B cell (primary cell): Measurements from ENCODE around the gene NAGLU. TPM values are rescaled to one million over a fixed set of nuclear protein-coding genes. Genes with fewer than 3 reads are reported as not detected.
"Not testable (repeated sequence)": the region's sequence is repeated elsewhere in the genome, so short reads cannot be mapped to it uniquely, and the experiment has no call there.

Experiments used
- ATAC-seq: fragments of 200-7000 bp; cut with Tn5 transposase; one replicate; pipeline ENCODE4 v1.10.0; 2021; ENCODE audit warnings: low read depth, mild to moderate bottlenecking, moderate number of reproducible peaks, moderate library complexity
- CTCF ChIA-PET: fragments of 350-600 bp; sonication (Branson Sonifier 250); formaldehyde crosslinking; loops from one replicate; lab custom pipeline; 2021; ENCODE audit warnings: antibody characterized with exemption, inconsistent platforms; lab: Charles Lee
- POLR2A ChIA-PET: fragments of 350-600 bp; sonication (Branson Sonifier 250); formaldehyde crosslinking; loops from one replicate; lab custom pipeline; 2021; ENCODE audit warnings: antibody characterized with exemption; lab: Charles Lee
- DNase-seq: peaks from one replicate; pipeline ENCODE4 v3.0.0; 2013
- H2AFZ ChIP-seq: 2 replicates; pipeline ENCODE4 v1.6.1; 2012; ENCODE audit warnings: mild to moderate bottlenecking, low read depth, low read length; ENCODE audit not compliant: insufficient read depth, poor library complexity, severe bottlenecking
- H3K27ac ChIP-seq, 2 donors: 1 replicate in 1 of 2; 2 replicates in 1 of 2; pipeline ENCODE4 v1.5.1; 2012 to 2013; ENCODE audit warnings: low read length in 2 of 2, mild to moderate bottlenecking in 2 of 2, moderate library complexity in 1 of 2
- H3K27me3 ChIP-seq, 4 experiments: fragments of 200-600 bp in 1 of 4; sonication (generic) in 1 of 4; replicated peaks in 1 of 4; 1 replicate in 2 of 4; 2 replicates in 2 of 4; pipeline versions ENCODE4 v1.6.1 to v1.7.0; 2013 to 2016; ENCODE audit warnings: low read length in 3 of 4, mild to moderate bottlenecking in 2 of 4, mixed read lengths in 1 of 4, moderate library complexity in 1 of 4; ENCODE audit not compliant: insufficient read depth in 4 of 4, control insufficient read depth in 3 of 4; ENCODE audit errors: control extremely low read depth in 1 of 4
- H3K36me3 ChIP-seq, 2 experiments: replicated peaks in 1 of 2; 1 replicate in 1 of 2; 2 replicates in 1 of 2; pipeline versions ENCODE4 v1.6.1 to v1.7.1; 2013; ENCODE audit warnings: low read length in 1 of 2; ENCODE audit not compliant: insufficient read depth in 2 of 2, control insufficient read depth in 1 of 2; ENCODE audit errors: control extremely low read depth in 1 of 2, extremely low read depth in 1 of 2
- H3K4me1 ChIP-seq, 2 donors: fragments of 200-600 bp in 1 of 2; sonication (generic) in 1 of 2; 1 replicate in 1 of 2; 2 replicates in 1 of 2; pipeline versions ENCODE4 v1.5.1 to v1.6.1; 2013 to 2017; ENCODE audit warnings: low read length in 2 of 2; ENCODE audit not compliant: control insufficient read depth in 2 of 2, insufficient read depth in 2 of 2
- H3K4me2 ChIP-seq: replicated peaks from 2 replicates; pipeline ENCODE3; 2012; ENCODE audit warnings: mild to moderate bottlenecking, low read depth, low read length; ENCODE audit not compliant: poor library complexity, severe bottlenecking
- H3K4me3 ChIP-seq, 5 experiments: fragments of 200-600 bp in 1 of 5; sonication (generic) in 1 of 5; 1 replicate in 3 of 5; 2 replicates in 2 of 5; pipeline versions ENCODE4 v1.5.1 to v1.7.0; 2011 to 2016; ENCODE audit warnings: low read length in 4 of 5, mild to moderate bottlenecking in 4 of 5, low read depth in 2 of 5, control low read depth in 1 of 5, moderate library complexity in 1 of 5; ENCODE audit not compliant: insufficient read depth in 1 of 5; ENCODE audit errors: control extremely low read depth in 1 of 5, extremely low read depth in 1 of 5
- H3K79me2 ChIP-seq: fragments of 200-600 bp; sonication (generic); one replicate; pipeline ENCODE4 v1.6.0; 2016; ENCODE audit warnings: low read length; ENCODE audit not compliant: control insufficient read depth, insufficient read depth
- H3K9ac ChIP-seq: fragments of 200-600 bp; sonication (generic); 2 replicates; pipeline ENCODE4 v1.6.1; 2017; ENCODE audit warnings: mild to moderate bottlenecking, low read length, moderate library complexity
- H3K9me3 ChIP-seq, 3 donors: one replicate each; pipeline versions ENCODE4 v1.6.1 to v1.7.1; 2013; ENCODE audit warnings: low read length in 2 of 3; ENCODE audit not compliant: control insufficient read depth in 2 of 3, insufficient read depth in 1 of 3; ENCODE audit errors: control extremely low read depth in 1 of 3
- H4K20me1 ChIP-seq: 2 replicates; pipeline ENCODE4 v1.6.0; 2012; ENCODE audit warnings: mild to moderate bottlenecking, low read length; ENCODE audit not compliant: insufficient read depth, control insufficient read depth, poor library complexity, severe bottlenecking
- H3K27ac Mint-ChIP-seq: one replicate; pipeline ENCODE4 v1.8.0; 2021; ENCODE audit warnings: mixed read lengths
- H3K27me3 Mint-ChIP-seq: one replicate; pipeline ENCODE4 v1.8.0; 2021; ENCODE audit warnings: mixed read lengths
- H3K4me1 Mint-ChIP-seq: one replicate; pipeline ENCODE4 v1.8.0; 2021; ENCODE audit warnings: mixed read lengths
- H3K4me3 Mint-ChIP-seq: one replicate; pipeline ENCODE4 v1.8.0; 2021; ENCODE audit warnings: mixed read lengths
- H3K9me3 Mint-ChIP-seq: one replicate; pipeline ENCODE4 v1.8.0; 2022; ENCODE audit warnings: mixed read lengths; ENCODE audit not compliant: insufficient read depth
- WGBS: methylation state at CpG from one replicate; pipeline ENCODE4 v1.1.5; 2013; ENCODE audit warnings: missing lambda C conversion rate; ENCODE audit not compliant: insufficient coverage; 5-methylcytosine and 5-hydroxymethylcytosine counted together
- intact Hi-C: fragments of 100-400 bp; cut with micrococcal nuclease; formaldehyde crosslinking; loops from one replicate; pipeline ENCODE4 v1.10.0; 2022
- polyA plus RNA-seq: library from polyadenylated mRNA; depleted of rRNA; stranded (reverse); fragments of >200 nt; gene quantifications from 2 replicates; pipeline ENCODE4 v1.2.3, GENCODE V29; 2012
- total RNA-seq, 2 donors: library from RNA; stranded (reverse); fragments of 120-200 nt in 1 of 2; gene quantifications; 1 replicate in 1 of 2; 2 replicates in 1 of 2; pipeline versions ENCODE4 v1.2.3 to v1.2.4, GENCODE V29; 2013 to 2022
- TF ChIP-seq, protein P1 (sequence below): fragments of 200-600 bp; IDR thresholded peaks from one replicate; pipeline ENCODE4 v1.8.0; 2022; ENCODE audit warnings: antibody characterized with exemption, mild to moderate bottlenecking

Gene NAGLU
- total and polyA plus RNA-seq, 2 donors (not counting 1 experiment from before 2014, with no cell fraction given) = 44.8 to 52.4 TPM

DNA sequence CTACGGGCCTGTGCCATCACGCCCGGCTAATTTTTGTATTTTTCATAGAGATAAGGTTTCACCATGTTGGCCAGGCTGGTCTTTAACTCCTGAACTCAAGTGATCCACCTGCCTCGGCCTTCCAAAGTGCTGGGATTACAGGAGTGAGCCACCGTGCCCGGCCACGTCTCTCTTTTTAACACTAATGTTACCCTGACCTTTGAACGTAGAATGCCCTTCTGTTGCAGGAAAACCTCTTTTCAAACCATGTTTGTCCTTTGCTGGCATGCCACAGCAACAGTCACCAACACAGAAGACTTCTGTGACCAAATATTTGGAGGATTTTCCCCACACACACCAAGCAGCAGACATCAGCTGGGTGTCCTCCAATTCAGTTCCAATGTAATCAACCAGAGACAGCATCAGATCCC is 8.8 kb downstream of the NAGLU start:
- POLR2A ChIA-PET = interaction anchor here (0.6 kb wide), 1 partner anchor 119 kb away, joined by 3 read pairs; no protein-coding TSS in a partner anchor
- no peaks in the 10 kb centered on the region for H3K79me2 ChIP-seq

GRCh38 chr17:42545755-42546505 is 9.9 kb downstream of the NAGLU start:
- Histone ChIP-seq H3K4me1 (peaks cover 10 to 16% of the 10 kb centered on the region in 2 donors), H3K36me3 (peaks cover 0 to 12% of the 10 kb centered on the region in 2 experiments)
- WGBS = 91% methylated on average over 1 of the region's 9 CpGs
- H3K27me3 Mint-ChIP-seq, H3K9me3 ChIP-seq, intact Hi-C loops, H3K4me3 ChIP-seq, H3K4me2 ChIP-seq, ATAC-seq, H3K4me3 Mint-ChIP-seq, H3K27me3 ChIP-seq, H3K9ac ChIP-seq, H4K20me1 ChIP-seq, POLR2A ChIA-PET, DNase-seq, H3K27ac Mint-ChIP-seq, H3K27ac ChIP-seq, H3K79me2 ChIP-seq, H3K9me3 Mint-ChIP-seq, H2AFZ ChIP-seq: not testable (repeated sequence)
- CTCF ChIA-PET = interaction anchor here (0.6 to 1.4 kb wide), 3 partner anchors 9 to 17 kb away, joined by 3 to 4 read pairs (median 3); partner anchors contain the start of gene NAGLU
- peaks cover 16% of the 10 kb centered on the region for H3K4me1 Mint-ChIP-seq

More for the DNA sequence above, 8.8 kb downstream of the NAGLU start:
- no peak overlapping the region for H3K4me3 Mint-ChIP-seq
- Histone ChIP-seq H3K4me3 (no peak overlapping the region), H3K9me3 (no peaks in the 10 kb centered on the region), H3K4me1 (peaks cover 10 to 16% of the 10 kb centered on the region in 2 donors), H3K36me3 (peaks cover 0 to 13% of the 10 kb centered on the region in 2 experiments), H3K9ac (no peak overlapping the region), H4K20me1 (peaks cover 10% of the 10 kb centered on the region), H2AFZ (no peak overlapping the region), H3K27me3 (no peaks in the 10 kb centered on the region), H3K27ac (no peak overlapping the region), H3K4me2 (no peak overlapping the region)
- intact Hi-C loops = no loop called here
- H3K27me3 Mint-ChIP-seq = no peaks in the 10 kb centered on the region
- CTCF ChIA-PET = interaction anchor here (1.1 kb wide), 1 partner anchor 11 kb away, joined by 3 read pairs; no protein-coding TSS in a partner anchor
- H3K27ac Mint-ChIP-seq = no peak overlapping the region
- DNase-seq (no peak), ATAC-seq (no peak)
- peaks cover 13% of the 10 kb centered on the region for H3K4me1 Mint-ChIP-seq
- 77% methylated on average over 5 of the region's 8 CpGs for WGBS
- H3K9me3 Mint-ChIP-seq = no peaks in the 10 kb centered on the region
- TF ChIP-seq, protein P1, sequence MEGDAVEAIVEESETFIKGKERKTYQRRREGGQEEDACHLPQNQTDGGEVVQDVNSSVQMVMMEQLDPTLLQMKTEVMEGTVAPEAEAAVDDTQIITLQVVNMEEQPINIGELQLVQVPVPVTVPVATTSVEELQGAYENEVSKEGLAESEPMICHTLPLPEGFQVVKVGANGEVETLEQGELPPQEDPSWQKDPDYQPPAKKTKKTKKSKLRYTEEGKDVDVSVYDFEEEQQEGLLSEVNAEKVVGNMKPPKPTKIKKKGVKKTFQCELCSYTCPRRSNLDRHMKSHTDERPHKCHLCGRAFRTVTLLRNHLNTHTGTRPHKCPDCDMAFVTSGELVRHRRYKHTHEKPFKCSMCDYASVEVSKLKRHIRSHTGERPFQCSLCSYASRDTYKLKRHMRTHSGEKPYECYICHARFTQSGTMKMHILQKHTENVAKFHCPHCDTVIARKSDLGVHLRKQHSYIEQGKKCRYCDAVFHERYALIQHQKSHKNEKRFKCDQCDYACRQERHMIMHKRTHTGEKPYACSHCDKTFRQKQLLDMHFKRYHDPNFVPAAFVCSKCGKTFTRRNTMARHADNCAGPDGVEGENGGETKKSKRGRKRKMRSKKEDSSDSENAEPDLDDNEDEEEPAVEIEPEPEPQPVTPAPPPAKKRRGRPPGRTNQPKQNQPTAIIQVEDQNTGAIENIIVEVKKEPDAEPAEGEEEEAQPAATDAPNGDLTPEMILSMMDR = no peak
